Measurements from ENCODE around the gene SPATA24.

DNA sequence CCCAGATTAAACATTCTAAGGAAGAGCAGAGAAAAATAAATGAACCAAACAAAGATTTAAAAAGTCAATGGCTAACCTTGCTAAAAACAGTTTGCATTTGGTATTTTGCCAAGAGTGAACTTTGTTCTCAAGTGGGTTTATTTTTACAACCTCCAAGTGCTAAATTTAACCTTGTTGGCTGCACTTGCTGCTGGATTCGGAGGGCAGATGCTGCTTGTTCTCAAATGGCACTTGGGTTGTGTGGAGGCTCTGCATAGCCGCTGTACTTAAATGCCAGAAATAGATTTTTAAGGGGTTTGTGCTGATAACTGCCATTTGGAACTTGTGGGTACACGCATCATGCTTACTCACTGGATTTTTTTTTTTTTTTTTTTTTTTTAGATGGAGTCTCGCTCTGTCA lies 13.3 kb upstream of the SPATA24 start:
- TF ChIP-seq, protein P1, sequence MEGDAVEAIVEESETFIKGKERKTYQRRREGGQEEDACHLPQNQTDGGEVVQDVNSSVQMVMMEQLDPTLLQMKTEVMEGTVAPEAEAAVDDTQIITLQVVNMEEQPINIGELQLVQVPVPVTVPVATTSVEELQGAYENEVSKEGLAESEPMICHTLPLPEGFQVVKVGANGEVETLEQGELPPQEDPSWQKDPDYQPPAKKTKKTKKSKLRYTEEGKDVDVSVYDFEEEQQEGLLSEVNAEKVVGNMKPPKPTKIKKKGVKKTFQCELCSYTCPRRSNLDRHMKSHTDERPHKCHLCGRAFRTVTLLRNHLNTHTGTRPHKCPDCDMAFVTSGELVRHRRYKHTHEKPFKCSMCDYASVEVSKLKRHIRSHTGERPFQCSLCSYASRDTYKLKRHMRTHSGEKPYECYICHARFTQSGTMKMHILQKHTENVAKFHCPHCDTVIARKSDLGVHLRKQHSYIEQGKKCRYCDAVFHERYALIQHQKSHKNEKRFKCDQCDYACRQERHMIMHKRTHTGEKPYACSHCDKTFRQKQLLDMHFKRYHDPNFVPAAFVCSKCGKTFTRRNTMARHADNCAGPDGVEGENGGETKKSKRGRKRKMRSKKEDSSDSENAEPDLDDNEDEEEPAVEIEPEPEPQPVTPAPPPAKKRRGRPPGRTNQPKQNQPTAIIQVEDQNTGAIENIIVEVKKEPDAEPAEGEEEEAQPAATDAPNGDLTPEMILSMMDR (IDR thresholded peaks at IDR 0.05 in 2 of 3, conservative IDR thresholded peaks at IDR 0.05 in 1 of 3; ENCODE audit: borderline replicate concordance in 1 of 3, insufficient read depth in 1 of 3, low read depth in 2 of 3, low read length in 2 of 3): no peak
- TF ChIP-seq ZNF274 (IDR thresholded peaks at IDR 0.05; ENCODE audit: low read depth, low read length) (no peak), EZH2 (IDR thresholded peaks at IDR 0.05) (no peak)
